MM.1S (cell line): ENCODE measurements around the gene LOXL1.

ENCODE experiments used
- DNase-seq: peaks from one replicate; pipeline ENCODE4 v3.0.0-alpha.2; 2015
- H2AFZ ChIP-seq: fragments of 300-600 bp; sonication (generic); 2 replicates; pipeline ENCODE4 v1.6.0; 2016; ENCODE audit warnings: antibody characterized with exemption, low read length
- H3F3A ChIP-seq: fragments of 300-600 bp; sonication (generic); 2 replicates; pipeline ENCODE4 v1.6.1; 2016; ENCODE audit warnings: mild to moderate bottlenecking, antibody characterized with exemption, low read length, moderate library complexity, mixed read lengths; ENCODE audit not compliant: insufficient read depth
- H3K27ac ChIP-seq: fragments of 300-600 bp; sonication (generic); 2 replicates; pipeline ENCODE4 v1.5.1; 2016; ENCODE audit warnings: mild to moderate bottlenecking, low read length
- H3K27me3 ChIP-seq: fragments of 300-600 bp; sonication (generic); replicated peaks from 2 replicates; pipeline ENCODE4 v1.6.0; 2016; ENCODE audit warnings: low read length; ENCODE audit not compliant: insufficient read depth
- H3K36me3 ChIP-seq: fragments of 300-600 bp; sonication (generic); replicated peaks from 2 replicates; pipeline ENCODE4 v1.6.1; 2016; ENCODE audit warnings: mild to moderate bottlenecking, low read length, mixed read lengths; ENCODE audit not compliant: insufficient read depth
- H3K4me1 ChIP-seq: fragments of 300-600 bp; sonication (generic); 2 replicates; pipeline ENCODE4 v1.6.1; 2016; ENCODE audit warnings: low read length, mixed read lengths
- H3K4me2 ChIP-seq: fragments of 300-600 bp; sonication (generic); 2 replicates; pipeline ENCODE4 v1.6.0; 2016; ENCODE audit warnings: low read depth, low read length
- H3K4me3 ChIP-seq: fragments of 300-600 bp; sonication (generic); 2 replicates; pipeline ENCODE4 v1.5.1; 2016; ENCODE audit warnings: low read length, mixed read lengths
- H3K79me2 ChIP-seq: fragments of 300-600 bp; sonication (generic); 2 replicates; pipeline ENCODE4 v1.6.1; 2016; ENCODE audit warnings: mixed run types, low read length, mixed read lengths
- H3K9ac ChIP-seq: fragments of 300-600 bp; sonication (generic); 2 replicates; pipeline ENCODE4 v1.6.1; 2016; ENCODE audit warnings: low read length, mixed read lengths
- H3K9me2 ChIP-seq: fragments of 300-600 bp; sonication (generic); replicated peaks from 2 replicates; pipeline ENCODE4 v1.6.1; 2016; ENCODE audit warnings: mild to moderate bottlenecking, low read length, mixed read lengths; ENCODE audit not compliant: insufficient read depth
- H3K9me3 ChIP-seq: fragments of 300-600 bp; sonication (generic); replicated peaks from 2 replicates; pipeline ENCODE4 v1.6.1; 2016; ENCODE audit warnings: mild to moderate bottlenecking, low read length, mixed read lengths; ENCODE audit not compliant: insufficient read depth
- H4K20me1 ChIP-seq: fragments of 300-600 bp; sonication (generic); 2 replicates; pipeline ENCODE4 v1.6.1; 2016; ENCODE audit warnings: mild to moderate bottlenecking, low read length, moderate library complexity, mixed read lengths; ENCODE audit not compliant: insufficient read depth
- EZH2 ChIP-seq: fragments of 300-600 bp; sonication (generic); optimal IDR thresholded peaks from 2 replicates; pipeline ENCODE3; 2017; ENCODE audit warnings: low read depth, mild to moderate bottlenecking, antibody characterized with exemption, low read length, mixed read lengths
- EZH2phosphoT487 ChIP-seq: fragments of 300-600 bp; sonication (generic); IDR thresholded peaks from 2 replicates; pipeline ENCODE4 v1.6.1; 2018; ENCODE audit warnings: antibody characterized with exemption, low read length
- TF ChIP-seq, protein P1 (sequence below): fragments of 300-600 bp; sonication (generic); IDR thresholded peaks from 2 replicates; pipeline ENCODE4 v1.5.1; 2016; ENCODE audit warnings: antibody characterized with exemption, low read length, mixed read lengths

The LOXL1 gene

GRCh38 chr15:73906346-73907034 is 19.8 kb upstream of the LOXL1 start:
- H3K9ac ChIP-seq, result no peak overlapping the region
- no peaks in the 10 kb centered on the region for H3F3A ChIP-seq
- TF ChIP-seq EZH2 (no peak), EZH2phosphoT487 (no peak)
- TF ChIP-seq, protein P1, sequence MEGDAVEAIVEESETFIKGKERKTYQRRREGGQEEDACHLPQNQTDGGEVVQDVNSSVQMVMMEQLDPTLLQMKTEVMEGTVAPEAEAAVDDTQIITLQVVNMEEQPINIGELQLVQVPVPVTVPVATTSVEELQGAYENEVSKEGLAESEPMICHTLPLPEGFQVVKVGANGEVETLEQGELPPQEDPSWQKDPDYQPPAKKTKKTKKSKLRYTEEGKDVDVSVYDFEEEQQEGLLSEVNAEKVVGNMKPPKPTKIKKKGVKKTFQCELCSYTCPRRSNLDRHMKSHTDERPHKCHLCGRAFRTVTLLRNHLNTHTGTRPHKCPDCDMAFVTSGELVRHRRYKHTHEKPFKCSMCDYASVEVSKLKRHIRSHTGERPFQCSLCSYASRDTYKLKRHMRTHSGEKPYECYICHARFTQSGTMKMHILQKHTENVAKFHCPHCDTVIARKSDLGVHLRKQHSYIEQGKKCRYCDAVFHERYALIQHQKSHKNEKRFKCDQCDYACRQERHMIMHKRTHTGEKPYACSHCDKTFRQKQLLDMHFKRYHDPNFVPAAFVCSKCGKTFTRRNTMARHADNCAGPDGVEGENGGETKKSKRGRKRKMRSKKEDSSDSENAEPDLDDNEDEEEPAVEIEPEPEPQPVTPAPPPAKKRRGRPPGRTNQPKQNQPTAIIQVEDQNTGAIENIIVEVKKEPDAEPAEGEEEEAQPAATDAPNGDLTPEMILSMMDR, result no peak

DNA sequence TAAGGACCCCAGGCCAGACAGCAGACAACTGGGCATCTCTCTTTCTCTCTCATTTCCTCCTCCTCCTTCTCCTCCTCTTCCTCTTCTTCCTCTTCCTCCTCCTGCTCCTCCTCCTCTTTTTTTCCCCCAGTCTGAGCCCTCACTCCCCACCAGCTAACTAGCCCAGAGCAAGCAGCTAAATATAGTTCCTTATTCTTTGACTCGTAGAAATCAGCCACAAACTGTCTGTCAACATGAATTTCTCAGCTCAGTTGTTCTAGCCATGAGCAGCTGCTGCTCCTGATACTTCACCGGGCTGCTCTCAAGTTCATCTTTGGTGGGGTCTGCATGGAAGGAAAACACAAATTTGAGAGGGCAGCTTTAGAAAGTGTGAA is 19.2 kb upstream of the LOXL1 start:
- Histone ChIP-seq H3K4me3 (no peak overlapping the region), H3K79me2 (no peaks in the 10 kb centered on the region), H4K20me1 (no peaks in the 10 kb centered on the region), H3K9ac (no peak overlapping the region), H3K27ac (no peak overlapping the region), H3K4me2 (no peak overlapping the region), H3K27me3 (0 out of 2 replicates have a peak, but pooled peaks cover 3% of the 10 kb centered on the region), H3K9me2 (no peaks in the 10 kb centered on the region), H2AFZ (no peak overlapping the region), H3K9me3 (no peaks in the 10 kb centered on the region), H3K4me1 (no peaks in the 10 kb centered on the region), H3F3A (no peaks in the 10 kb centered on the region), H3K36me3 (no peaks in the 10 kb centered on the region)
- no peak for TF ChIP-seq EZH2
- TF ChIP-seq, protein P1, result no peak
- TF ChIP-seq EZH2phosphoT487, result no peak
- DNase-seq, result no peak

More at GRCh38 chr15:73906346-73907034, 19.8 kb upstream of the LOXL1 start:
- no peak overlapping the region for H3K4me3 ChIP-seq
- no peaks in the 10 kb centered on the region for H3K36me3 ChIP-seq
- no peaks in the 10 kb centered on the region for H3K9me2 ChIP-seq
- H3K27ac ChIP-seq, result no peak overlapping the region
- H2AFZ ChIP-seq, result no peak overlapping the region
- no peaks in the 10 kb centered on the region for H3K9me3 ChIP-seq
- no peak overlapping the region for H3K4me2 ChIP-seq
- 0 out of 2 replicates have a peak, but pooled peaks cover 3% of the 10 kb centered on the region for H3K27me3 ChIP-seq
- no peaks in the 10 kb centered on the region for H4K20me1 ChIP-seq
- H3K79me2 ChIP-seq, result no peaks in the 10 kb centered on the region
- H3K4me1 ChIP-seq, result no peaks in the 10 kb centered on the region
- no peak for DNase-seq

- H3K9me3 ChIP-seq, result no peaks in the 10 kb centered on the region
- no peaks in the 10 kb centered on the region for H3K4me1 ChIP-seq
- TF ChIP-seq, protein P1, result peak; percentile 91
- TF ChIP-seq EZH2phosphoT487, result no peak
- no peaks in the 10 kb centered on the region for H3F3A ChIP-seq
- H2AFZ ChIP-seq, result peak overlapping the region; percentile 14; the same call in 1 of the 2 replicates
- no peak overlapping the region for H3K4me2 ChIP-seq
- no peaks in the 10 kb centered on the region for H3K9me2 ChIP-seq
- no peak overlapping the region for H3K27ac ChIP-seq
- no peak overlapping the region for H3K9ac ChIP-seq
- H3K27me3 ChIP-seq, result peaks cover 3% of the 10 kb centered on the region; the same call in 1 of the 2 replicates
- peak; percentile 68 for DNase-seq
- no peaks in the 10 kb centered on the region for H3K79me2 ChIP-seq
- no peaks in the 10 kb centered on the region for H4K20me1 ChIP-seq
- H3K36me3 ChIP-seq, result no peaks in the 10 kb centered on the region
- H3K4me3 ChIP-seq, result no peak overlapping the region
Measured at GRCh38 chr15:73908030-73908821, 18.0 kb upstream of the LOXL1 start.
